Esophagus mucosa (tissue), 1 donor: ENCODE data around the gene UTF1. TPM values are rescaled to one million over a fixed set of nuclear protein-coding genes. Genes with fewer than 3 reads are reported as not detected.
A peak's percentile ranks its signal among the peaks of the same experiment; 100 is the strongest.
"Not testable (repeated sequence)": the region's sequence is repeated elsewhere in the genome, so short reads cannot be mapped to it uniquely, and the experiment has no call there.

ENCODE experiments used
- ATAC-seq: fragments of 200-7000 bp; cut with Tn5 transposase; one replicate; pipeline ENCODE4 v1.9.1; 2020
- total RNA-seq: library from RNA; stranded (reverse); gene quantifications from one replicate; pipeline ENCODE4 v1.2.4, GENCODE V29; 2023
- donor health status: DM: yes; HTN: yes; CAD: no.

UTF1 gene
- total RNA-seq, 1 donor from 2014 or later: not detected

DNA sequence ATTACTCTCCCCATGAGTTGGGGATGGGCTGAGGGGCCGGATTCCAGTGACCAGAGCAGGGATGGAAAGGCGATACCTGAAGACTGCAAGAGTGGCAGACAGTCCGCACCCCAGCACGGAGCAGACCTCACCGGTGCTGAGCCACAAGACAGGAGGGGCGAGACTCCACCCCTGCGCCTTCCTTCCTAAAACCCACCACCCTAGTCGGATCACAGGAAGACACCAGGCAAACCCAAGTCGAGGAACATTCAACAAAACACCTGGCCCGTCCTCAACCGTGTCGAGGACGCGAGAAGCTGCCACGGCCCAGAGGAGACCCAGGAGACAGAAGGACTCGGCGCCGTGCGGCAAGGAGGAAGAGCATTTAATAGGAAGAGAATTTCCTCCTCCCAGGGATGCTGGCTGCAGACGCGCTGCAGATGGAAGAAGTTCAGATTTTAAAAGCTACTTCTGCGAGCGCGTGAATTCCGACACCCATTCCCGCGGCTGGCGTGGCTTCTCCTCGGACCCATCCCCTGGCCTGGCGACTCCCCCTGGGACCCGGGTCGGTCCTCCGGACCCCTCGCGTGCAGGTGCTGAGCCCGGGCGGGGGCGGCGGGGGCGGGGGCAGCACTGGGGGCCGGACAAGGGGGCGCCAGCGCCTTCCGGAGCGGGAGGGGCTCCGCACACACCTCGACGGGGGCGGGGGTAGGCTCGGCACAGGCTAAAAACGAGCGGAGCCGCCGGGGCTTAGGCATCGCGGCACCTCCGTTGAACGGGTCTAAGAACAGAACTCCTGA is 563 bp upstream of the UTF1 start:
- ATAC-seq: no peak

- ATAC-seq: no peak
Measured at GRCh38 chr10:133230387-133231195, 574 bp downstream of the UTF1 start.

DNA sequence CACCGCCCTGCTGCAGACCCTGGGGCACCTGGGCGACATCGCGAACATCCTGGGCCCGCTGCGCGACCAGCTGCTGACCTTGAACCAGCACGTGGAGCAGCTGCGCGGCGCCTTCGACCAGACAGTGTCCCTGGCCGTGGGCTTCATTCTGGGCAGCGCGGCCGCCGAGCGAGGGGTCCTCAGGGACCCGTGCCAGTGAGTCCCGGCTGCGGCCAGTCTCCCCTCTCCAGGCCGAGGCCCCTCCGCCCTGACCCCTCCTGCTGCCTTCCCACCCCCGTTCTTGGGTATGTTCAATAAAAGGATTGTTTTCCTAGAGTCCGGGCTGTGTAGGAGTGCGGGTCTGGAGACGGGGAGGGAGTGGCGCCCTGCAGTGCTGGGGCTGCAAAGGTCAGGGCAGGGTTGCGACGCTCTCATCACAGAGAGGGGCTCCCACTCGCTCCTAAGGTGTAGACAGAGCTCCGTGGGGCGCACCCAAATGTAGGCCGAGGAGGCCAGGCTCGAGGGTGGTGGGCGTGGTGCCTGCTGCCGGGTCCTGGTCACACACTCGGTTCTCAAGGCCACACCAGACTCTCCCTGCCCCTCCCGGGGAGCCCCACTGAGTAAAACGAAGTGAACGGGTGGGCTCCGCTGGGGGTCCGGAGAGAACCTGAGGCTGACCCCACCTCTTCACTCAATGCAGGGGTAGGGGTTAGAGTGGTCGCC is 1.4 kb downstream of the UTF1 start:
- no peak for ATAC-seq

GRCh38 chr10:133231946-133232574 is 2.0 kb downstream of the UTF1 start:
- ATAC-seq: no peak

DNA sequence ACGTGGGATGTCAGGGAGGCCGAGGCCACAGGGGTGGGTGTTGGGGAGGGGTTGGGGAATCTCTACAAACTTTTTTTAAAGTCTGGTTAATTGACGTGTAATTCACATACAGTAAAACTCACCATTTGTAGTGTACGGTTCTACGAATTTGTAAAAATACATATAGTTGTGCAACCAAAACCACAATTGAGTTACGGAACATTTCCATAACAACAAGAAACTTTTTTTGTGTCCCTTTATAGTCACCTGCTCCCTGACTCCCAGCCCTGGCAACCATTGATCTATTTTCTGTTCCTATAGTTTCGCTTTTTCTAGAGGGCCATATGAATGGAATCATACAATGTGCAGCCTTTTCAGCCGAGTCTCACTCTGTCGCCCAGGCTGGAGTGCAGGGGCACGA is 4.8 kb downstream of the UTF1 start:
- not testable (repeated sequence) for ATAC-seq

GRCh38 chr10:133235265-133235855 is 5.3 kb downstream of the UTF1 start:
- ATAC-seq: no peak

DNA sequence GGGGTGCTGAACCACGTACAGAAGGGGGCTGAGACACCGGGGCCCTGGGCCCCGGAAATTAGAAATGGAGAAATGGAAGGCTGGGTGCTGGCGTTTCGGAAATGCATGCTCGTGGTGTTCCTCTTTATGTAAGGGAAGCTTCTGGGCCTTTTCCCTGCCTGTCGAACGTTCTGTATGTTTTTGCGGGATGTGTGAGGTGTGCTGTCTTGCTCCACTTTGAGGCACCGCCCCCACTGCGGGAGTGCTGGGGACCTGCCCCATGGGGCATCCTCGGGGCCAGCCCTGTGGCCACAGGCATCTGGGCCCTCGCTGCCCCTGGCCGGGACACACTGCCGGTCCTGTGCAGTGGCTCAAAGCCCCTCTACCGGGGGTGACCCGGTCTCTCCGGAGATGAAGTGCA is 5.9 kb downstream of the UTF1 start:
- ATAC-seq: no peak

GRCh38 chr10:133236401-133237240 is 6.6 kb downstream of the UTF1 start:
- ATAC-seq: peak; percentile 16

- no peak for ATAC-seq
Measured at GRCh38 chr10:133237241-133237587, 7.2 kb downstream of the UTF1 start.

GRCh38 chr10:133237588-133238465 is 7.8 kb downstream of the UTF1 start, which contains the start of gene VENTX:
TSS of gene VENTX (plus strand) at chr10:133237855. CDS start at chr10:133237915, 60 bp downstream.
- ATAC-seq: no peak

DNA sequence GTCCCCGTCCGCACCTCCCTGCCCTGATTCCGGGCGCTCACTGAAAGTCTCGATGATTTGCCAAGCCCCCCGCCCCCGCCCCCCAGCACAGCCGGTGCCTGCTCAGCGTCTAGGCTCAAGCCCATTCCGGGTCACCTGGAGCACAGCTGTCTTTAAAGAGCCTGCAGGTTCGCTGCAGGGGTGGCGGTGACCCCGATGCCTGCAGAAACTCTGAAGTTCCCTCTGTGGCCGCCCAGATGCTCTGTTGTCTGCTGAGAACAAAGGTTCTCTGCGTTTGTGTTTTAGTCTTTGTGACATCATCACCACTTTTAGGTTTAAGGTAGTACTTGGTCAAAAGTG is 8.4 kb downstream of the UTF1 start:
- no peak for ATAC-seq

GRCh38 chr10:133239990-133240389 is 10.0 kb downstream of the UTF1 start:
- no peak for ATAC-seq

DNA sequence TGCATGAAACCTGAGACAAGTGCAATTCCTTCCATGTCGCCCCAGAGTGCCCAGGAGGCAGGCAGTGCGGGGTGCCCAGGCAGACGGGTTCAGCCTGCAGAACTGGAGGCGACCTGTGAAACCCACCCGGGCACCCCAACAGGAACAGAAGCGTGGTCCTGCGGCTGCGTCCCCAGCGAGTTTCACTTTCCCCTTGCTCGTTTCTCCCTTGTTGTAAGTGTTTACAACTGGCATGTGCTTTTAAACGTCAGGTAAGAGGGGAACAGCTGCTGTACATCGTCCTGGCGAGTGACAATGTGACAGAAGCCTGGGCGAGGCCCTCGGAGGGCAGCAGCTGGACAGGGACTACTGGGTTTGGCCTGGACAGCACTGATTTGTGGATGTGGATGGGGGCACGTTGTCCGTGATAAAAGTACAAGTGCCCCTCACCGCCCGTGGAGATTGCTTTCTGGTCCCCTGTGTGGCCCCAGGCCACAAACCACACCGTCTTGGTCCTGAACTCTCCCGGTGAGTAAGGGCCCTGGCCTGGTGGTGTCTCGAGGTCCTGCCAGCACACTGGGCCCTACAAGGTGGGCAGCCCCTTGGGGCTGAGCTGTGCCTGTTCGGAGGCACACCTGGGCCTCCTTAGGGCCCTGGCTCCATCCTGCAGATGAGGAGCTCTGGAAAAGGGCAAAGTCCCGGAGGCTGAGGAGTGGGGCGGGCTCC is 11.6 kb downstream of the UTF1 start:
- ATAC-seq: no peak

DNA sequence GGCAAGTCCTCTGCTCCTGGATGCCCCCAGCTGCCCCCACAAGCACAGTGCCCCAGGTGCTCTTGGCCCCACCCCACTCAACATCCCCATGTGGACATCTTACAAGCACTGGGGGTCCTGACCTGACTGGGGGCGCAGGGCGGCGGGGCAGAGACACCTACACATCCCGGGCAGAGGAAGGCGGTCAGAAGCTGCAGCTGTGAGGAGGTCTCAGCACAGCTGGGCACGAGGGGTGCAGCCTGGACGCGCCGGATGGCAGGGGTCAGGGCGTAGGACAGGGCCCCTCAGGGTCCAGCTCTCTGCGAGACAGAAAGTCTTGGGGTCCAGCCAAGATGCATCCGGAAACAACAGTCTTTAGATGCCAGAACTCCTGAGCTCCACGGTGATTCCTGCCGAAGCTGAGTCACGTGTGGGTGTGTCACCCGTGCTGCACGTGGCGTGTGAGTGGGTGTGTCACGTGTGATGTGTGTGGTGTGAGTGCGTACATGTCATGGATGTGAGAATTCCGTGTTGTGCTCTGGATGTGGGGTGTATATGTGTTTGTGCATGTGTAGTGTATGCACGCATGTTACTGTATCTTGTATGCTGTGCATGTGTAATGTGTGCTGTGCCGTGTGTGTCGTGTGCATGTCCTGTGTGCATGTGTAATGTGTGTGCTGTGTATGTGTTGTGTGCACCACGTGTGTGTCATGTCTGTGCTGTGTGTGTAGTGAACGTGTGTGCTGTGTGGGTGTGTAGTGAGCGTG is 12.8 kb downstream of the UTF1 start:
- ATAC-seq: no peak

GRCh38 chr10:133243593-133243992 is 13.6 kb downstream of the UTF1 start:
- ATAC-seq: no peak

DNA sequence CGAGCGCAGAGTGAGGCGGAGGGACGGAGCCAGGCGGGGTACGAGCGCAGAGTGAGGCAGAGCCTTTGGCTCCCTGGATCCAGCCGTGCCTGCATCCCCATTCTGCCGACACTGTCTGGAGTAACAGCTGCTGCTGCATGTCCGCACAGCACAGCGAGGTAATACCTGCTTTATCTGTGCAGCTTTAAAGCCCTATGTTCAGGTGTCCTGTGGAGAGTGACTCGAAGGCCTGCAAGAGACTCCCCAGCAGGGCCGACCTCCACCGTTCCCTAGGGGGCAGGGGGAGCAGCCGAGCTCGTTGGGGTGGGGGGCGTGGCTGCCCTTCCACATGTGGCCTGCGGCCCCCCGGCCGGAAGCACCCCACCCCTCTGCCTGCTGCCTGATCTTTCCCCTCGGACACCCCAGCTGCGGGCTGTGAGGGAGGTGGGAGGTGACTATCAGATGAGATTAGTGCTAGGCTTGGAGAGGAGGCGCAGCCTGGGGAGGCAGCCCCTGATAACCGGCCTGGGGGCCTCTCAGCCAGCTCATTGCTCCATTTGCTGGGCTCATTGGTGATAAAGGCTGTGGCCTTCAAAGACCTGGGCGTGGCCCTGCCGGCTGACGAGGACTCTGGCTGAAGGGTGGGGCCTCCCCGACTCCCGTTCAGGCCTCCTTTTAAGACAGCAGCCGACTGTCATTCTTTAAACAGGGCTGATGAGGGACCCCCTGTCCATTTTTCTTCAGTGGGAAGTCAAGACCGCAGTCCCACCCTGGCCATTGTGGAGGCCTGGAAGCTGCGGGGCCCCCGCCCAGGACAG is 15.6 kb downstream of the UTF1 start:
- no peak for ATAC-seq

DNA sequence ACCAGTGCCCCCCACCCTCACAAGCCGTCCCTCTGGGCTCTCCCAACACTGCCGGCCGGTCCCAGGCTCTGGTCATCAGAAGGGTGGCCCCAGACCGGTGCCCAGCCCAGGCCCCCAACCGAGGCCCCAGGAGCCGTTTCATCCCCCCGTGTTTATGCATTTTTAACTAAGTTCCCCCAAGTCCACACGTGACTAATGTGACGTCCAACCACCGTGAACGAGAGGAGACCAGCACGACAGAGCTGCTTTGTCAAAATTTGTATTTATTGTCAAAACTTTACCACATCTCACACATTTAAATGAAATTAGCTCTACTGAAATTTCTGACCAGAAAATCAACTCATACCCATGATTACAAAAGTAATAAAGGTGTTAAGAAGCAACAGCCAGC is 16.2 kb downstream of the UTF1 start:
- no peak for ATAC-seq

- no peak for ATAC-seq
Measured at GRCh38 chr10:133247681-133248333, 17.8 kb downstream of the UTF1 start.
